GM12878 (cell line): Measurements from ENCODE around the gene KASH5.

Source experiments
- ATF3 ChIP-seq: IDR thresholded peaks from 2 replicates; pipeline ENCODE4 v1.6.1; 2011; ENCODE audit warnings: low read depth, mild to moderate bottlenecking, low read length, moderate library complexity, borderline replicate concordance; ENCODE audit errors: extremely low read depth
- CREM ChIP-seq: IDR thresholded peaks from 2 replicates; pipeline ENCODE4 v1.6.1; 2014; ENCODE audit warnings: antibody characterized with exemption, low read depth
- CTCF ChIP-seq, 3 experiments: IDR thresholded peaks in 2 of 3; conservative IDR thresholded peaks in 1 of 3; 2 replicates each; pipeline ENCODE4 v1.5.1; 2011; ENCODE audit warnings: low read depth in 3 of 3, low read length in 3 of 3, mild to moderate bottlenecking in 3 of 3, control low read depth in 2 of 3, moderate library complexity in 2 of 3, inconsistent platforms in 1 of 3, mixed read lengths in 1 of 3; ENCODE audit not compliant: control insufficient read depth in 2 of 3, insufficient read depth in 1 of 3; ENCODE audit errors: extremely low read depth in 1 of 3
- EZH2 ChIP-seq: IDR thresholded peaks from 2 replicates; pipeline ENCODE4 v1.6.1; 2012; ENCODE audit warnings: low read depth, mild to moderate bottlenecking, control low read depth, inconsistent platforms, low read length, borderline replicate concordance; ENCODE audit not compliant: control insufficient read depth
- HCFC1 ChIP-seq: fragments of 150-350 bp; IDR thresholded peaks from 2 replicates; pipeline ENCODE4 v1.6.1; 2014; ENCODE audit warnings: low read length
- MTA2 ChIP-seq: fragments of 450-650 bp; IDR thresholded peaks from 2 replicates; pipeline ENCODE4 v1.6.1; 2016; ENCODE audit warnings: low read depth, mild to moderate bottlenecking, moderate library complexity
- POLR2A ChIP-seq: IDR thresholded peaks from 2 replicates; pipeline ENCODE4 v1.6.1; 2011; ENCODE audit warnings: low read depth, mild to moderate bottlenecking, low read length
- POLR2AphosphoS5 ChIP-seq: IDR thresholded peaks from 2 replicates; pipeline ENCODE4 v1.6.1; 2011; ENCODE audit warnings: mild to moderate bottlenecking, low read length, inconsistent platforms
- RFX5 ChIP-seq: IDR thresholded peaks from 2 replicates; pipeline ENCODE4 v1.6.1; 2011; ENCODE audit warnings: low read depth, low read length, improper control_type of control experiment
- SREBF1 ChIP-seq: IDR thresholded peaks from 2 replicates; pipeline ENCODE4 v1.6.1; 2012; ENCODE audit warnings: mild to moderate bottlenecking, low read length
- ZSCAN29 ChIP-seq: fragments of 450-650 bp; IDR thresholded peaks from 2 replicates; pipeline ENCODE4 v1.6.1; 2017; ENCODE audit warnings: mild to moderate bottlenecking, moderate library complexity

- TF ChIP-seq CTCF (IDR thresholded peaks at IDR 0.05 in 2 of 3, conservative IDR thresholded peaks at IDR 0.05 in 1 of 3; ENCODE audit: control insufficient read depth in 2 of 3, extremely low read depth in 1 of 3, insufficient read depth in 1 of 3, low read depth in 3 of 3, low read length in 3 of 3): no peak
- no peak for TF ChIP-seq EZH2
- TF ChIP-seq RFX5: no peak
- no peak for TF ChIP-seq POLR2AphosphoS5
- TF ChIP-seq ATF3: no peak
- no peak for TF ChIP-seq SREBF1
- no peak for TF ChIP-seq CREM
- no peak for TF ChIP-seq POLR2A
- TF ChIP-seq ZSCAN29: no peak
- TF ChIP-seq MTA2: no peak
- no peak for TF ChIP-seq HCFC1
Observed at GRCh38 chr19:49419173-49419572, 31.1 kb downstream of the KASH5 start.
